NCI-H345 treated with DMSO at 0.1 percent for 48 hours (cell line): ENCODE measurements around the gene ADIRF.

ENCODE experiments used
- DNase-seq: peaks from one replicate; lab custom pipeline; 2025; ENCODE audit not compliant: unreplicated experiment; lab: John Stamatoyannopoulos, UW

Gene ADIRF

GRCh38 chr10:86960003-86960862, 8.0 kb upstream of the ADIRF start:
- DNase-seq: no peak

GRCh38 chr10:86960863-86961434, 7.3 kb upstream of the ADIRF start:
- no peak for DNase-seq

GRCh38 chr10:86961481-86962091, 6.7 kb upstream of the ADIRF start:
- no peak for DNase-seq

GRCh38 chr10:86962136-86962980, 5.9 kb upstream of the ADIRF start:
- DNase-seq: no peak

GRCh38 chr10:86962981-86963310, 5.3 kb upstream of the ADIRF start:
- DNase-seq: no peak

GRCh38 chr10:86963341-86963919, 4.9 kb upstream of the ADIRF start:
- DNase-seq: no peak

GRCh38 chr10:86964061-86964846, 4.0 kb upstream of the ADIRF start:
- no peak for DNase-seq

- DNase-seq: no peak
Measured at GRCh38 chr10:86964847-86965190, 3.5 kb upstream of the ADIRF start.

- DNase-seq: no peak
Measured at GRCh38 chr10:86965986-86966654, 2.2 kb upstream of the ADIRF start.

GRCh38 chr10:86967481-86967941, 771 bp upstream of the ADIRF start:
- DNase-seq: no peak

- DNase-seq: no peak
Measured at GRCh38 chr10:86968994-86969355, 693 bp downstream of the ADIRF start.

GRCh38 chr10:86969421-86970041, 1.2 kb downstream of the ADIRF start:
- no peak for DNase-seq

- no peak for DNase-seq
Measured at GRCh38 chr10:86970162-86970981, 2.1 kb downstream of the ADIRF start.

GRCh38 chr10:86970982-86971231, 2.6 kb downstream of the ADIRF start:
- DNase-seq: no peak

- DNase-seq: no peak
Measured at GRCh38 chr10:86971232-86971991, 3.1 kb downstream of the ADIRF start.

GRCh38 chr10:86972613-86973380, 4.5 kb downstream of the ADIRF start:
- no peak for DNase-seq

GRCh38 chr10:86974484-86974883, 6.2 kb downstream of the ADIRF start:
- DNase-seq: no peak
